Neural cell (in vitro differentiated cells): Measurements from ENCODE around the gene SCO1.

Experiments used
- EP300 ChIP-seq: fragments of 450-650 bp; conservative IDR thresholded peaks from 2 replicates; pipeline ENCODE4 v1.6.1; 2014; ENCODE audit warnings: antibody characterized with exemption, mild to moderate bottlenecking, moderate library complexity; ENCODE audit not compliant: poor library complexity, severe bottlenecking
- EZH2 ChIP-seq: fragments of 200-600, 300-800 bp; shearing (Covaris generic), sonication (generic); IDR thresholded peaks from 2 replicates; pipeline ENCODE4 v1.6.1; 2014; ENCODE audit warnings: antibody characterized with exemption, low read length, borderline replicate concordance, mild to moderate bottlenecking; ENCODE audit not compliant: insufficient read depth, poor library complexity, severe bottlenecking
- MXI1 ChIP-seq: fragments of 450-650 bp; conservative IDR thresholded peaks from 2 replicates; pipeline ENCODE4 v1.6.1; 2014; ENCODE audit warnings: antibody characterized with exemption, mild to moderate bottlenecking; ENCODE audit not compliant: poor library complexity, severe bottlenecking
- POLR2AphosphoS5 ChIP-seq: IDR thresholded peaks from 2 replicates; pipeline ENCODE4 v1.6.1; 2012
- RAD21 ChIP-seq: fragments of 450-650 bp; conservative IDR thresholded peaks from 2 replicates; pipeline ENCODE4 v1.6.1; 2014; ENCODE audit warnings: antibody characterized with exemption, mild to moderate bottlenecking, moderate library complexity
- REST ChIP-seq: IDR thresholded peaks from 2 replicates; pipeline ENCODE4 v1.6.1; 2012; ENCODE audit warnings: borderline replicate concordance
- SMC3 ChIP-seq: fragments of 450-650 bp; conservative IDR thresholded peaks from 2 replicates; pipeline ENCODE4 v1.6.1; 2014; ENCODE audit warnings: antibody characterized with exemption, mild to moderate bottlenecking, moderate library complexity; ENCODE audit not compliant: poor library complexity
- TF ChIP-seq, protein P1 (sequence below): fragments of 450-650 bp; IDR thresholded peaks from 2 replicates; pipeline ENCODE4 v1.5.1; 2014; ENCODE audit warnings: antibody characterized with exemption, mild to moderate bottlenecking, moderate library complexity; ENCODE audit not compliant: poor library complexity, severe bottlenecking

DNA sequence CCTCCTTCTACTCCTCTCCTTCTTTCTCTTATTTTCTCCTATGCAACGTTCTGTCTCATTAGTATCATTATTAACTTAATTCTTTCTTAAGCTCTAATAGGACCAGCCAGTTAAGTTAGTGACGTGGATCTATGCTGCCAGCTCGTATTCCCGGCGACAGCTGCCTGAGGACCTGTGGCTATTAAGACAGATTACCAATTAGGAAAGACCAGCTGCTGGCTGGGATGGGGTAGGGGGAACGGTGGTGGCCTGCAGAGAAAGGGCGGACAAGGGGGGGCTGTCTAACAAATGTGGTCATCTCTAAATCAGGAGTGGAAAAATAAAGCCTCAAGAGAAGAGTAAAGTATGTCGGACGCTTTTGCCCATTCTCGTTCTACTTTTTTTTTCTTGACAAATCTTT, 39.5 kb downstream of the SCO1 start:
- TF ChIP-seq, protein P1, sequence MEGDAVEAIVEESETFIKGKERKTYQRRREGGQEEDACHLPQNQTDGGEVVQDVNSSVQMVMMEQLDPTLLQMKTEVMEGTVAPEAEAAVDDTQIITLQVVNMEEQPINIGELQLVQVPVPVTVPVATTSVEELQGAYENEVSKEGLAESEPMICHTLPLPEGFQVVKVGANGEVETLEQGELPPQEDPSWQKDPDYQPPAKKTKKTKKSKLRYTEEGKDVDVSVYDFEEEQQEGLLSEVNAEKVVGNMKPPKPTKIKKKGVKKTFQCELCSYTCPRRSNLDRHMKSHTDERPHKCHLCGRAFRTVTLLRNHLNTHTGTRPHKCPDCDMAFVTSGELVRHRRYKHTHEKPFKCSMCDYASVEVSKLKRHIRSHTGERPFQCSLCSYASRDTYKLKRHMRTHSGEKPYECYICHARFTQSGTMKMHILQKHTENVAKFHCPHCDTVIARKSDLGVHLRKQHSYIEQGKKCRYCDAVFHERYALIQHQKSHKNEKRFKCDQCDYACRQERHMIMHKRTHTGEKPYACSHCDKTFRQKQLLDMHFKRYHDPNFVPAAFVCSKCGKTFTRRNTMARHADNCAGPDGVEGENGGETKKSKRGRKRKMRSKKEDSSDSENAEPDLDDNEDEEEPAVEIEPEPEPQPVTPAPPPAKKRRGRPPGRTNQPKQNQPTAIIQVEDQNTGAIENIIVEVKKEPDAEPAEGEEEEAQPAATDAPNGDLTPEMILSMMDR, result no peak
- TF ChIP-seq REST, result no peak
- TF ChIP-seq POLR2AphosphoS5, result no peak
- TF ChIP-seq SMC3, result no peak
- no peak for TF ChIP-seq EP300
- TF ChIP-seq EZH2, result no peak
- no peak for TF ChIP-seq MXI1
- TF ChIP-seq RAD21, result no peak
